Ovary (tissue), 9 donors: Measurements from ENCODE around the gene N4BP2L2. TPM values are rescaled to one million over a fixed set of nuclear protein-coding genes. Genes with fewer than 3 reads are reported as not detected.

ENCODE experiments used
- DNase-seq, 5 donors: peaks; one replicate each; pipeline ENCODE4 v3.0.0-alpha.2; 2019 to 2020
- H3K27ac ChIP-seq, 2 donors: fragments of 200-600 bp; one replicate each; pipeline versions ENCODE4 v1.5.1 to v1.8.0; 2019 to 2022
- H3K27me3 ChIP-seq: fragments of 200-600 bp; one replicate; pipeline ENCODE4 v1.8.0; 2022
- H3K36me3 ChIP-seq: fragments of 200-600 bp; sonication (generic); one replicate; pipeline ENCODE4 v1.5.1; 2019
- H3K4me1 ChIP-seq: one replicate; pipeline ENCODE4 v1.8.1; 2013; ENCODE audit warnings: mild to moderate bottlenecking, moderate library complexity; ENCODE audit not compliant: insufficient read depth
- H3K4me3 ChIP-seq: fragments of 200-600 bp; sonication (generic); one replicate; pipeline ENCODE4 v1.5.1; 2017
- H3K9me3 ChIP-seq, 2 donors: fragments of 200-600 bp in 1 of 2; sonication (generic) in 1 of 2; one replicate each; pipeline versions ENCODE4 v1.5.1 to v1.8.1; 2013 to 2019; ENCODE audit warnings: mild to moderate bottlenecking in 1 of 2, moderate library complexity in 1 of 2
- EP300 ChIP-seq: sonication (generic); formaldehyde crosslinking; IDR thresholded peaks from one replicate; pipeline ENCODE4 v1.6.1; 2017; ENCODE audit warnings: antibody characterized with exemption
- POLR2A ChIP-seq: fragments of 450-650 bp; IDR thresholded peaks from one replicate; pipeline ENCODE4 v1.6.1; 2017; ENCODE audit warnings: antibody characterized with exemption, mild to moderate bottlenecking, moderate library complexity
- WGBS, 3 donors: extraction: QIAGEN DNeasy Blood & Tissue Kit in 1 of 3; methylation state at CpG; one replicate each; pipeline versions ENCODE4 v1.1.5 to v1.1.7; 2013 to 2017; 5-methylcytosine and 5-hydroxymethylcytosine counted together
- intact Hi-C, 4 donors: fragments of 100-400 bp; cut with DNase I; formaldehyde crosslinking; loops; one replicate each; pipeline versions ENCODE4 v1.11.0 to v1.15.1; 2022 to 2023
- polyA plus RNA-seq, 2 donors: library from polyadenylated mRNA; stranded (reverse); fragments of 200-250 nt in 1 of 2; fragments of 350-450 nt in 1 of 2; fragmentation: Illumina TruSeq in 1 of 2; extraction: RNeasy Lipid Tissue Mini Kit (QIAGEN cat#74804) in 1 of 2; gene quantifications; one replicate each; pipeline ENCODE4 v1.2.3, GENCODE V29; 2013 to 2014
- total RNA-seq, 7 donors: library from RNA; depleted of rRNA in 2 of 7; stranded (reverse); fragments of >200 nt in 2 of 7; fragmentation: NEBNext Ultra II Directional in 3 of 7; extraction: Animal tissue kit (Norgen Biotek cat#: 25700) in 3 of 7; gene quantifications; one replicate each; pipeline versions ENCODE4 v1.1.0 to v1.2.4, GENCODE V29; 2016 to 2023
- TF ChIP-seq, protein P1 (sequence below), 3 donors: fragments of 450-650 bp in 2 of 3; fragments of 200-600 bp in 1 of 3; IDR thresholded peaks; one replicate each; pipeline versions ENCODE4 v1.5.1 to v1.8.0; 2016 to 2022; ENCODE audit warnings: antibody characterized with exemption in 3 of 3, mild to moderate bottlenecking in 1 of 3
- donor health status: DM: no; HTN: no; CAD: no; lungs with moderate emphysema.
- donor health status: DM: no; HTN: no; CAD: no.
- donor health status: Bipolar disorder and iron deficiency.
- donor health status: DM: yes; HTN: yes; CAD: no.
- donor health status: DM: no; HTN: no; CAD: no.
- donor health status: DM: yes; HTN: yes; CAD: no.

N4BP2L2 gene
- total and polyA plus RNA-seq, 9 donors, result 67.8 to 220 (median 168) TPM

DNA sequence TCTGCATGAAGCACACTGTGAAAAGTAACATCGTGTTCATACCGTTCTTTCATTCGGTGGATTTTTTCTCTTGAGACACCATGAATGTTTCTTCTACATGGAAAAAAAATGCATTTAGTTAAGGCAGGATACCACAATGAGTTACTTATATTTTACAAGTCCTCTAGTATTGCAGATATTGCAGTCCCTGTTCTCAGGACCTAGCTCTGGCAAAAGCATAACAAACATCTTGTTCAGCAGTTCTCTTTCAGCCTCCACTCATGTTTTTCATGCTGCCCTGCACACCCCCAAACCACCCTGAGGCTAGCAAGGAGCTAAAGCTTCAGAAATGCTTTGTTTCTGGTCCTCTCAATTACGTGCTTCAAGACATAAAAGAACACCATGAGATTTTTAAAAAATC, 135.5 kb downstream of the N4BP2L2 start:
- 92 to 95% (median 95%) methylated on average over 4 of the region's 4 CpGs for WGBS, 3 donors
- intact Hi-C loops, result no loop called here
- TF ChIP-seq POLR2A (no peak), EP300 (no peak)
- TF ChIP-seq, protein P1, sequence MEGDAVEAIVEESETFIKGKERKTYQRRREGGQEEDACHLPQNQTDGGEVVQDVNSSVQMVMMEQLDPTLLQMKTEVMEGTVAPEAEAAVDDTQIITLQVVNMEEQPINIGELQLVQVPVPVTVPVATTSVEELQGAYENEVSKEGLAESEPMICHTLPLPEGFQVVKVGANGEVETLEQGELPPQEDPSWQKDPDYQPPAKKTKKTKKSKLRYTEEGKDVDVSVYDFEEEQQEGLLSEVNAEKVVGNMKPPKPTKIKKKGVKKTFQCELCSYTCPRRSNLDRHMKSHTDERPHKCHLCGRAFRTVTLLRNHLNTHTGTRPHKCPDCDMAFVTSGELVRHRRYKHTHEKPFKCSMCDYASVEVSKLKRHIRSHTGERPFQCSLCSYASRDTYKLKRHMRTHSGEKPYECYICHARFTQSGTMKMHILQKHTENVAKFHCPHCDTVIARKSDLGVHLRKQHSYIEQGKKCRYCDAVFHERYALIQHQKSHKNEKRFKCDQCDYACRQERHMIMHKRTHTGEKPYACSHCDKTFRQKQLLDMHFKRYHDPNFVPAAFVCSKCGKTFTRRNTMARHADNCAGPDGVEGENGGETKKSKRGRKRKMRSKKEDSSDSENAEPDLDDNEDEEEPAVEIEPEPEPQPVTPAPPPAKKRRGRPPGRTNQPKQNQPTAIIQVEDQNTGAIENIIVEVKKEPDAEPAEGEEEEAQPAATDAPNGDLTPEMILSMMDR (IDR thresholded peaks at IDR 0.05), result no peak
- H3K9me3 ChIP-seq, result no peaks in the 10 kb centered on the region
- H3K4me3 ChIP-seq, result no peak overlapping the region
- no peaks in the 10 kb centered on the region for H3K27me3 ChIP-seq
- H3K27ac ChIP-seq, result no peak overlapping the region
- H3K4me1 ChIP-seq, result peaks cover 4% of the 10 kb centered on the region
- no peaks in the 10 kb centered on the region for H3K36me3 ChIP-seq
- no peak for DNase-seq

DNA sequence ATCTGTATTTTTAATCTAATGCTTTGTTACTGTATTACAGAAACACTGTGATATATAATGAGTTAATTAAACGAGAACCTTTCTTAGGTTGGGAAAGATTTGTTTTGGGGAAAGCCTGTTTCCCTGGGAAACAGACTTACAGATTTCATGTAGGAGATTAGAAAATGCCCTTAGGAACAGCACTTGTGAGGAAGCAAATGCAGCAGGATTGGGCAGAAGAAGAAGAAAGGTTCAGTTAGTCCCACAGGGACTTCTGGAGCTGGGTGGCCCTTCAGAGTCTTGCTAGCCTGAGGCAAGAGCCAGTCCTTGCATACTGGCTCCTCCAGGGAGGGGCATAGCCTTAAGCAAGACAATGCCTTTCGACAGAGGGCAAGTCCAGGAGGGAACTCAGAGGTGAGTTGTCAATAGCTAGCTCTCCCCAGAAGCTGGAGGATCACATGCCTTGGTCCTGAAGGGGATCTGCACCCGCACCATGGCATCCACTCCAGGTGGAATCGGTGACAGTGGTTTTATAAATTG, 147.4 kb downstream of the N4BP2L2 start:
- H3K27me3 ChIP-seq, result no peaks in the 10 kb centered on the region
- no peaks in the 10 kb centered on the region for H3K4me1 ChIP-seq
- no peaks in the 10 kb centered on the region for H3K36me3 ChIP-seq
- H3K9me3 ChIP-seq, result no peaks in the 10 kb centered on the region
- H3K4me3 ChIP-seq, result no peak overlapping the region
- WGBS, 3 donors, result 67 to 78% (median 71%) methylated on average over 4 of the region's 4 CpGs
- TF ChIP-seq, protein P1 (IDR thresholded peaks at IDR 0.05), result no peak
- no peak for TF ChIP-seq EP300
- TF ChIP-seq POLR2A, result no peak
- H3K27ac ChIP-seq, result no peak overlapping the region
- intact Hi-C loops, result no loop called here
- DNase-seq, result no peak

DNA sequence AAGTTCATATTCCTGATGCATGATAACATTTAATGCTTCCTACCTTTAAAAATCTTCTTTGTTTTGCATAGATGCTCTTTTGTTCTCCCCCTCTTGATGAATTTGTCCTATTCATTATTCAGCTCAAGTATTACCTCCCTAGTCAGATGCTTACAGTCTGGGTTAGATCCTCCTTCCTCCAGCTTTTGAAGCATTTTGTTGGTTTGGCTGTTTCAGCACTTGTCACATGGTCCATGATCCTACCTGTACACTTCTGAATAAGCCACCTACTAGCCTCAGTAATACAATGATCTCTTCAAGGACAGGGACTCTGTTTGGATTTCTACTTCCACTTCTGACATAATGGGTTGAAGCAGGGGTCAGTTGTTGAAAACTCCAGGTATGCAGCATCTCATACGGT, 148.1 kb downstream of the N4BP2L2 start:
- H3K9me3 ChIP-seq, result no peaks in the 10 kb centered on the region
- intact Hi-C loops, result no loop called here
- H3K4me3 ChIP-seq, result no peak overlapping the region
- no peaks in the 10 kb centered on the region for H3K27me3 ChIP-seq
- TF ChIP-seq, protein P1 (IDR thresholded peaks at IDR 0.05), result no peak
- TF ChIP-seq EP300 (no peak), POLR2A (no peak)
- no peaks in the 10 kb centered on the region for H3K4me1 ChIP-seq
- no peak overlapping the region for H3K27ac ChIP-seq
- no peaks in the 10 kb centered on the region for H3K36me3 ChIP-seq
- 65 to 81% (median 77%) methylated on average over 1 of the region's 1 CpG for WGBS, 3 donors
- no peak for DNase-seq

DNA sequence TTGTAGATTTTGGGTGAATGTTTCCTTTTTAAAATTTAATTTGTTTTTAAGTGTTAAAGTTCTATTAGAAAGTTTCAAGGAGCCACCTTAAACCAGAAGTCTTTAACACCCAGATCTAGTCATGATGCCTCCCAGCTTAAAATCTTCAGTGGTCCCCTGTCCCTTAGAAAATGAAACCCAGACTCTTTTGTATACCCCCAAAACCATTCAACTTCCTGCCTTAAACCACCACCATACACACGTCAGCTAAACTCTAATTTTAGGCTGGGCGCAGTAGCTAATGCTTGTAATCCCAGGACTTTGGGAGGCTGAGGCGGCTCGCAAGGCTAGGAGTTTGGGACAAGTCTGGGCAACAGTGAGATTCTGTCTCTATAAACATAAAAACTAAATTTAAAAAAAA, 148.5 kb downstream of the N4BP2L2 start:
- no peak overlapping the region for H3K27ac ChIP-seq
- TF ChIP-seq POLR2A (no peak), EP300 (no peak)
- TF ChIP-seq, protein P1 (IDR thresholded peaks at IDR 0.05), result no peak
- no peak for DNase-seq
- no peaks in the 10 kb centered on the region for H3K4me1 ChIP-seq
- H3K27me3 ChIP-seq, result no peaks in the 10 kb centered on the region
- intact Hi-C loops, result no loop called here
- 83 to 96% (median 84%) methylated on average over 4 of the region's 4 CpGs for WGBS, 3 donors
- H3K9me3 ChIP-seq, result no peaks in the 10 kb centered on the region
- no peak overlapping the region for H3K4me3 ChIP-seq
- H3K36me3 ChIP-seq, result no peaks in the 10 kb centered on the region
